Activated CD4-positive, alpha-beta T cell treated with anti-CD3 and anti-CD28 coated beads, Interleukin-2, amount 10 ng/mL, durations not matched to agents 7 days and 5 days (primary cell): ENCODE data around the gene EIF3L. TPM values are rescaled to one million over a fixed set of nuclear protein-coding genes. Genes with fewer than 3 reads are reported as not detected.

ENCODE experiments used
- CTCF ChIA-PET: fragments of 350-600 bp; sonication (Branson Sonifier 250); formaldehyde crosslinking; loops from one replicate; lab custom pipeline; 2021; ENCODE audit warnings: antibody characterized with exemption; lab: Charles Lee
- POLR2A ChIA-PET: fragments of 350-600 bp; sonication (Branson Sonifier 250); formaldehyde crosslinking; loops from one replicate; lab custom pipeline; 2021; ENCODE audit warnings: antibody characterized with exemption; lab: Charles Lee
- DNase-seq: peaks from one replicate; pipeline ENCODE4 v3.0.0-alpha.2; 2020
- H3K27ac Mint-ChIP-seq: one replicate; pipeline ENCODE4 v1.8.0; 2021; ENCODE audit warnings: mild to moderate bottlenecking, moderate library complexity, mixed read lengths
- H3K27me3 Mint-ChIP-seq: one replicate; pipeline ENCODE4 v1.8.0; 2021; ENCODE audit warnings: mixed read lengths
- H3K36me3 Mint-ChIP-seq: one replicate; pipeline ENCODE4 v1.8.0; 2021; ENCODE audit warnings: low read depth, mixed read lengths
- H3K4me1 Mint-ChIP-seq: one replicate; pipeline ENCODE4 v1.8.0; 2021; ENCODE audit warnings: mixed read lengths
- H3K4me3 Mint-ChIP-seq: one replicate; pipeline ENCODE4 v1.8.0; 2021; ENCODE audit warnings: mild to moderate bottlenecking, moderate library complexity, mixed read lengths
- H3K9me3 Mint-ChIP-seq: one replicate; pipeline ENCODE4 v1.8.0; 2021; ENCODE audit warnings: mixed read lengths
- total RNA-seq, 2 experiments: library from RNA; stranded (reverse); gene quantifications; one replicate each; pipeline ENCODE4 v1.2.3, GENCODE V29; 2021

Gene EIF3L
- total RNA-seq, 2 experiments from 2014 or later = 444 to 449 TPM

- H3K27me3 Mint-ChIP-seq = no peaks in the 10 kb centered on the region
- H3K27ac Mint-ChIP-seq = no peak overlapping the region
- no peak for DNase-seq
- ChIA-PET POLR2A (no interaction called here), CTCF (interaction anchor here (1.6 kb wide), 1 partner anchor 19 kb away, joined by 4 read pairs; no protein-coding TSS in a partner anchor)
- peaks cover 16% of the 10 kb centered on the region for H3K4me1 Mint-ChIP-seq
- no peak overlapping the region for H3K4me3 Mint-ChIP-seq
- peaks cover 17% of the 10 kb centered on the region for H3K36me3 Mint-ChIP-seq
- no peaks in the 10 kb centered on the region for H3K9me3 Mint-ChIP-seq
Measured at GRCh38 chr22:37917874-37918548, 68.8 kb downstream of the EIF3L start.

GRCh38 chr22:37918580-37919270, 69.5 kb downstream of the EIF3L start:
- H3K9me3 Mint-ChIP-seq = no peaks in the 10 kb centered on the region
- H3K27me3 Mint-ChIP-seq = no peaks in the 10 kb centered on the region
- POLR2A ChIA-PET = no interaction called here
- H3K36me3 Mint-ChIP-seq = peaks cover 15% of the 10 kb centered on the region
- no peak overlapping the region for H3K27ac Mint-ChIP-seq
- H3K4me3 Mint-ChIP-seq = no peak overlapping the region
- peaks cover 11% of the 10 kb centered on the region for H3K4me1 Mint-ChIP-seq
- no peak for DNase-seq
- CTCF ChIA-PET = interaction anchor here (0.7 to 1.6 kb wide), 3 partner anchors 15 to 101 kb away, joined by 3 to 4 read pairs (median 4); no protein-coding TSS in a partner anchor

GRCh38 chr22:37920126-37920525, 70.9 kb downstream of the EIF3L start:
- POLR2A ChIA-PET = no interaction called here

GRCh38 chr22:37922191-37922590, 73.0 kb downstream of the EIF3L start:
- POLR2A ChIA-PET = no interaction called here
- no peak overlapping the region for H3K27ac Mint-ChIP-seq
- no peaks in the 10 kb centered on the region for H3K27me3 Mint-ChIP-seq
- peaks cover 11% of the 10 kb centered on the region for H3K36me3 Mint-ChIP-seq
- H3K4me3 Mint-ChIP-seq = no peak overlapping the region
- H3K9me3 Mint-ChIP-seq = no peaks in the 10 kb centered on the region
- peaks cover 11% of the 10 kb centered on the region for H3K4me1 Mint-ChIP-seq
- CTCF ChIA-PET = no interaction called here
- no peak for DNase-seq

More at GRCh38 chr22:37920126-37920525, 70.9 kb downstream of the EIF3L start:
- Mint-ChIP-seq H3K4me1 (peaks cover 11% of the 10 kb centered on the region), H3K27ac (peak overlapping the region; percentile 91), H3K9me3 (no peaks in the 10 kb centered on the region), H3K4me3 (peak overlapping the region; percentile 17), H3K27me3 (no peaks in the 10 kb centered on the region), H3K36me3 (peaks cover 15% of the 10 kb centered on the region)
- CTCF ChIA-PET = interaction anchor here (0.7 to 1.4 kb wide), 2 partner anchors 15 to 102 kb away, joined by 3 read pairs; no protein-coding TSS in a partner anchor
- DNase-seq = no peak

GRCh38 chr22:37923927-37924326, 74.7 kb downstream of the EIF3L start:
- no peak overlapping the region for H3K27ac Mint-ChIP-seq
- H3K27me3 Mint-ChIP-seq = no peaks in the 10 kb centered on the region
- H3K4me3 Mint-ChIP-seq = no peak overlapping the region
- CTCF ChIA-PET = no interaction called here
- no peak for DNase-seq
- H3K36me3 Mint-ChIP-seq = peaks cover 12% of the 10 kb centered on the region
- peaks cover 8% of the 10 kb centered on the region for H3K4me1 Mint-ChIP-seq
- POLR2A ChIA-PET = no interaction called here
- H3K9me3 Mint-ChIP-seq = no peaks in the 10 kb centered on the region

GRCh38 chr22:37924386-37925065, 75.3 kb downstream of the EIF3L start:
- H3K27ac Mint-ChIP-seq = no peak overlapping the region
- CTCF ChIA-PET = no interaction called here
- H3K9me3 Mint-ChIP-seq = no peaks in the 10 kb centered on the region
- peaks cover 14% of the 10 kb centered on the region for H3K36me3 Mint-ChIP-seq
- POLR2A ChIA-PET = no interaction called here
- no peak for DNase-seq
- H3K4me1 Mint-ChIP-seq = peaks cover 8% of the 10 kb centered on the region
- H3K27me3 Mint-ChIP-seq = no peaks in the 10 kb centered on the region
- H3K4me3 Mint-ChIP-seq = no peak overlapping the region

GRCh38 chr22:37925330-37925729, 76.1 kb downstream of the EIF3L start:
- Mint-ChIP-seq H3K4me1 (peaks cover under 1% of the 10 kb centered on the region), H3K36me3 (peaks cover 10% of the 10 kb centered on the region), H3K9me3 (no peaks in the 10 kb centered on the region), H3K4me3 (no peak overlapping the region), H3K27ac (no peak overlapping the region), H3K27me3 (no peaks in the 10 kb centered on the region)
- ChIA-PET CTCF (no interaction called here), POLR2A (no interaction called here)
- no peak for DNase-seq

GRCh38 chr22:37925767-37926166, 76.5 kb downstream of the EIF3L start:
- CTCF ChIA-PET = no interaction called here
- DNase-seq = no peak
- H3K4me3 Mint-ChIP-seq = no peak overlapping the region
- H3K9me3 Mint-ChIP-seq = no peaks in the 10 kb centered on the region
- POLR2A ChIA-PET = no interaction called here
- H3K36me3 Mint-ChIP-seq = peaks cover 10% of the 10 kb centered on the region
- H3K27me3 Mint-ChIP-seq = no peaks in the 10 kb centered on the region
- H3K4me1 Mint-ChIP-seq = peaks cover 5% of the 10 kb centered on the region
- H3K27ac Mint-ChIP-seq = no peak overlapping the region

- H3K4me3 Mint-ChIP-seq = no peak overlapping the region
- DNase-seq = no peak
- H3K9me3 Mint-ChIP-seq = no peaks in the 10 kb centered on the region
- peaks cover 5% of the 10 kb centered on the region for H3K4me1 Mint-ChIP-seq
- no peak overlapping the region for H3K27ac Mint-ChIP-seq
- POLR2A ChIA-PET = no interaction called here
- peaks cover 10% of the 10 kb centered on the region for H3K36me3 Mint-ChIP-seq
- no peaks in the 10 kb centered on the region for H3K27me3 Mint-ChIP-seq
- CTCF ChIA-PET = interaction anchor here (0.5 to 1.6 kb wide), 2 partner anchors 19 to 39 kb away, joined by 3 to 5 read pairs; no protein-coding TSS in a partner anchor
Measured at GRCh38 chr22:37926358-37926757, 77.1 kb downstream of the EIF3L start.

- Mint-ChIP-seq H3K27ac (no peak overlapping the region), H3K4me3 (no peak overlapping the region), H3K27me3 (no peaks in the 10 kb centered on the region), H3K36me3 (peaks cover 8% of the 10 kb centered on the region), H3K4me1 (peaks cover 5% of the 10 kb centered on the region), H3K9me3 (no peaks in the 10 kb centered on the region)
- ChIA-PET POLR2A (no interaction called here), CTCF (interaction anchor here (0.5 to 1.6 kb wide), 3 partner anchors 13 to 39 kb away, joined by 3 to 5 read pairs (median 4); no protein-coding TSS in a partner anchor)
- DNase-seq = no peak
Measured at GRCh38 chr22:37926771-37927636, 77.8 kb downstream of the EIF3L start.

GRCh38 chr22:37927637-37927936, 78.4 kb downstream of the EIF3L start:
- no peak overlapping the region for H3K27ac Mint-ChIP-seq
- H3K36me3 Mint-ChIP-seq = peaks cover 8% of the 10 kb centered on the region
- no peaks in the 10 kb centered on the region for H3K9me3 Mint-ChIP-seq
- peaks cover 5% of the 10 kb centered on the region for H3K4me1 Mint-ChIP-seq
- no peak for DNase-seq
- no peak overlapping the region for H3K4me3 Mint-ChIP-seq
- no peaks in the 10 kb centered on the region for H3K27me3 Mint-ChIP-seq
- CTCF ChIA-PET = interaction anchor here (1.2 to 1.6 kb wide), 2 partner anchors 12 to 38 kb away, joined by 3 to 4 read pairs; no protein-coding TSS in a partner anchor
- POLR2A ChIA-PET = no interaction called here

GRCh38 chr22:37929390-37929789, 80.2 kb downstream of the EIF3L start:
- DNase-seq = no peak
- peak overlapping the region; percentile 3 for H3K27ac Mint-ChIP-seq
- H3K27me3 Mint-ChIP-seq = no peaks in the 10 kb centered on the region
- H3K9me3 Mint-ChIP-seq = no peaks in the 10 kb centered on the region
- ChIA-PET CTCF (interaction anchor here (1.1 kb wide), 1 partner anchor 111 kb away, joined by 3 read pairs; no protein-coding TSS in a partner anchor), POLR2A (no interaction called here)
- H3K4me3 Mint-ChIP-seq = no peak overlapping the region
- H3K4me1 Mint-ChIP-seq = peaks cover 18% of the 10 kb centered on the region
- H3K36me3 Mint-ChIP-seq = peaks cover 8% of the 10 kb centered on the region
